Lower lobe of right lung (tissue), 2 donors: Measurements from ENCODE around the gene PDK2. TPM values are rescaled to one million over a fixed set of nuclear protein-coding genes. Genes with fewer than 3 reads are reported as not detected.

Source experiments
- ATAC-seq, 2 donors: fragments of 200-7000 bp; cut with Tn5 transposase; one replicate each; pipeline ENCODE4 v1.9.1; 2020 to 2022; ENCODE audit warnings: mild to moderate bottlenecking in 2 of 2, moderate library complexity in 2 of 2
- DNase-seq: peaks from one replicate; pipeline ENCODE4 v3.0.0-alpha.2; 2020
- H3K27ac ChIP-seq: fragments of 200-600 bp; one replicate; pipeline ENCODE4 v1.8.0; 2022
- H3K27me3 ChIP-seq: fragments of 200-600 bp; one replicate; pipeline ENCODE4 v1.8.0; 2022; ENCODE audit warnings: low read depth
- H3K36me3 ChIP-seq: fragments of 200-600 bp; one replicate; pipeline ENCODE4 v1.8.0; 2022; ENCODE audit warnings: mild to moderate bottlenecking
- H3K4me1 ChIP-seq: fragments of 200-600 bp; one replicate; pipeline ENCODE4 v1.8.0; 2022
- H3K4me3 ChIP-seq: fragments of 200-600 bp; one replicate; pipeline ENCODE4 v1.8.0; 2022; ENCODE audit warnings: mild to moderate bottlenecking
- H3K9me3 ChIP-seq: fragments of 200-600 bp; one replicate; pipeline ENCODE4 v1.8.0; 2022
- CTCF ChIP-seq: fragments of 200-600 bp; IDR thresholded peaks from one replicate; pipeline ENCODE4 v1.8.0; 2022; ENCODE audit warnings: antibody characterized with exemption, mild to moderate bottlenecking
- intact Hi-C: fragments of 100-400 bp; cut with DNase I; formaldehyde crosslinking; loops from one replicate; pipeline ENCODE4 v1.11.0; 2022
- total RNA-seq: library from RNA; stranded (reverse); fragmentation: NEBNext Ultra II Directional; extraction: Animal tissue kit (Norgen Biotek cat#: 25700); gene quantifications from one replicate; pipeline ENCODE4 v1.2.1, GENCODE V29; 2021
- donor health status: DM: no; HTN: yes; CAD: no; lungs with severe emphysema.

The PDK2 gene
- total RNA-seq, 1 donor from 2014 or later: 35.7 TPM

GRCh38 chr17:50149417-50150353 lies 54.5 kb downstream of the PDK2 start:
- intact Hi-C loops: no loop called here

GRCh38 chr17:50150354-50151040 lies 55.3 kb downstream of the PDK2 start, which contains the start of gene PPP1R9B:
Gene PPP1R9B (minus strand): TSS chr17:50150677. CDS start chr17:50150513, 164 bp downstream.
- peak in 1 of 2 donors; percentile 4 for ATAC-seq
- H3K9me3 ChIP-seq: no peaks in the 10 kb centered on the region
- intact Hi-C loops: no loop called here
- H3K4me1 ChIP-seq: peaks cover 68% of the 10 kb centered on the region
- H3K27ac ChIP-seq: peak within 1 kb of the TSS; percentile 86
- H3K27me3 ChIP-seq: no peaks in the 10 kb centered on the region
- peak within 1 kb of the TSS; percentile 78 for H3K4me3 ChIP-seq
- TF ChIP-seq CTCF: no peak
- DNase-seq: no peak
- H3K36me3 ChIP-seq: peaks cover 15% of the 10 kb centered on the region

More at GRCh38 chr17:50149417-50150353, 54.5 kb downstream of the PDK2 start:
- Histone ChIP-seq H3K4me1 (peaks cover 66% of the 10 kb centered on the region), H3K27ac (peak overlapping the region; percentile 86), H3K36me3 (peaks cover 21% of the 10 kb centered on the region), H3K9me3 (no peaks in the 10 kb centered on the region), H3K4me3 (peak overlapping the region; percentile 78), H3K27me3 (no peaks in the 10 kb centered on the region)
- TF ChIP-seq CTCF: no peak
- peak; percentile 14 to 40 for ATAC-seq
- DNase-seq: peak; percentile 85

- Histone ChIP-seq H3K9me3 (no peaks in the 10 kb centered on the region), H3K4me1 (peaks cover 61% of the 10 kb centered on the region), H3K36me3 (peaks cover 8% of the 10 kb centered on the region), H3K27me3 (no peaks in the 10 kb centered on the region), H3K4me3 (peak overlapping the region; percentile 78), H3K27ac (peak overlapping the region; percentile 86)
- DNase-seq: peak; percentile 94
- peak; percentile 87 to 88 for ATAC-seq
- intact Hi-C loops: no loop called here
- peak; percentile 57 for TF ChIP-seq CTCF
Measured at GRCh38 chr17:50151041-50151936, 56.1 kb downstream of the PDK2 start.

GRCh38 chr17:50151937-50152547 lies 56.9 kb downstream of the PDK2 start:
- peak; percentile 88 for DNase-seq
- Histone ChIP-seq H3K27ac (peak overlapping the region; percentile 86), H3K9me3 (no peaks in the 10 kb centered on the region), H3K36me3 (peaks cover 3% of the 10 kb centered on the region), H3K4me3 (peak overlapping the region; percentile 78), H3K4me1 (peaks cover 54% of the 10 kb centered on the region), H3K27me3 (no peaks in the 10 kb centered on the region)
- intact Hi-C loops: no loop called here
- ATAC-seq: peak; percentile 81 to 85
- no peak for TF ChIP-seq CTCF
